Right cardiac atrium (tissue), 5 donors: ENCODE measurements around the gene BPIFB2. TPM values are rescaled to one million over a fixed set of nuclear protein-coding genes. Genes with fewer than 3 reads are reported as not detected.

ENCODE experiments used
- ATAC-seq, 2 donors: fragments of 200-7000 bp; cut with Tn5 transposase; one replicate each; pipeline versions ENCODE4 v1.8.0 to v1.9.1; 2020; ENCODE audit warnings: moderate library complexity in 2 of 2, mild to moderate bottlenecking in 1 of 2
- DNase-seq, 3 donors: peaks; one replicate each; pipeline ENCODE4 v3.0.0-alpha.2; 2020
- H3K27ac ChIP-seq: one replicate; pipeline ENCODE4 v1.5.1; 2013; ENCODE audit warnings: mild to moderate bottlenecking, low read length, control low read depth, moderate library complexity
- H3K27me3 ChIP-seq: one replicate; pipeline ENCODE4 v1.6.1; 2013; ENCODE audit not compliant: control insufficient read depth, insufficient read depth
- H3K4me1 ChIP-seq: one replicate; pipeline ENCODE4 v1.6.1; 2013; ENCODE audit warnings: low read length; ENCODE audit not compliant: control insufficient read depth, insufficient read depth
- H3K4me3 ChIP-seq: one replicate; pipeline ENCODE4 v1.5.1; 2013; ENCODE audit warnings: low read length, control low read depth
- H3K9me3 ChIP-seq: one replicate; pipeline ENCODE4 v1.6.1; 2013; ENCODE audit warnings: low read length; ENCODE audit not compliant: control insufficient read depth
- WGBS: extraction: QIAGEN DNeasy Blood & Tissue Kit; methylation state at CpG from one replicate; pipeline ENCODE4 v1.1.7; 2013; 5-methylcytosine and 5-hydroxymethylcytosine counted together
- intact Hi-C, 4 donors: fragments of 100-400 bp; cut with DNase I; formaldehyde crosslinking; loops; one replicate each; pipeline versions ENCODE4 v1.11.0 to v1.14.0; 2022 to 2023
- polyA plus RNA-seq: library from polyadenylated mRNA; stranded (reverse); fragments of 200-250 nt; gene quantifications from one replicate; pipeline ENCODE4 v1.2.3, GENCODE V29; 2013
- total RNA-seq, 4 donors: library from RNA; stranded (reverse); fragmentation: NEBNext Ultra II Directional; extraction: Animal tissue kit (Norgen Biotek cat#: 25700); gene quantifications; one replicate each; pipeline ENCODE4 v1.2.1, GENCODE V29; 2021
- donor health status: healthy with polysubstance abuse.
- donor health status: DM: no; HTN: yes; CAD: no.
- donor health status: DM: no; HTN: no; CAD: no.
- donor health status: DM: no; HTN: yes; CAD: no; lungs with severe emphysema.
- donor health status: DM: yes; HTN: yes; CAD: no.

The BPIFB2 gene
- total and polyA plus RNA-seq, 5 donors = not detected

GRCh38 chr20:33070111-33071053 is 62.9 kb downstream of the BPIFB2 start:
- Histone ChIP-seq H3K27ac (no peak overlapping the region), H3K4me3 (no peak overlapping the region), H3K4me1 (no peaks in the 10 kb centered on the region), H3K9me3 (no peaks in the 10 kb centered on the region), H3K27me3 (no peaks in the 10 kb centered on the region)
- intact Hi-C loops = no loop called here
- ATAC-seq (no peak), DNase-seq (no peak)
- 72% methylated on average over 19 of the region's 19 CpGs for WGBS

- Histone ChIP-seq H3K27me3 (no peaks in the 10 kb centered on the region), H3K27ac (no peak overlapping the region), H3K4me3 (no peak overlapping the region), H3K4me1 (no peaks in the 10 kb centered on the region), H3K9me3 (no peaks in the 10 kb centered on the region)
- 89% methylated on average over 5 of the region's 5 CpGs for WGBS
- intact Hi-C loops = no loop called here
- DNase-seq = no peak
- ATAC-seq = no peak
Observed at GRCh38 chr20:33071198-33071597, 63.7 kb downstream of the BPIFB2 start.

- WGBS = 88% methylated on average over 4 of the region's 4 CpGs
- intact Hi-C loops = no loop called here
- H3K27ac ChIP-seq = no peak overlapping the region
- DNase-seq (no peak), ATAC-seq (no peak)
- H3K4me1 ChIP-seq = no peaks in the 10 kb centered on the region
- no peak overlapping the region for H3K4me3 ChIP-seq
- no peaks in the 10 kb centered on the region for H3K27me3 ChIP-seq
- H3K9me3 ChIP-seq = no peaks in the 10 kb centered on the region
Observed at GRCh38 chr20:33072362-33072761, 64.9 kb downstream of the BPIFB2 start.

DNA sequence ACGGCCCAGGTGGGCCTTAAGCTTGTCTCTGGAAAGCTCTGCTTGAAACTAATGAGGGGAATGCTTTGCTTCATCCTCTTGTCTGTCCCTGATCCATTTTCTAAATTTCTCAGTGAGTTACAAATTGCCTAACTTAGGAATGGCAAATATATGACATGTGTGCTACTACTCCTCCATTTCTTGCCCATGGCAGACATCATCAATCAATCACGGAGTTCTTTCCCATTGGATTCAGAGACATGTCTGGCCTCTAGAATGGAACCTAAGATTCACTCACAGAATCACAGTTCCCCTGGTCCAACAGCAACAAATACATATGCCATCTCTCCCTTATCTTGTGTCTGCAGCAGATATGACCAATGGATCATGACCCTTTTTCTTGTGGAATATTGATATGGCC is 65.3 kb downstream of the BPIFB2 start:
- no peaks in the 10 kb centered on the region for H3K9me3 ChIP-seq
- intact Hi-C loops = no loop called here
- no peak for DNase-seq
- ATAC-seq = no peak
- H3K27ac ChIP-seq = no peak overlapping the region
- 88% methylated on average over 2 of the region's 2 CpGs for WGBS
- H3K4me3 ChIP-seq = no peak overlapping the region
- H3K27me3 ChIP-seq = no peaks in the 10 kb centered on the region
- no peaks in the 10 kb centered on the region for H3K4me1 ChIP-seq

Other genes starting within 250 kb of the BPIFB2 start
- gene DNMT3B, start 245.3 kb upstream of the BPIFB2 start, total RNA-seq = under 1 TPM; 0.28 to 0.65 (median 0.59) TPM
- gene DNMT3B, start 245.3 kb upstream of the BPIFB2 start, polyA plus RNA-seq = 0.52 TPM
- 100 to 1,000 TPM in 1 of 4 donors, 10 to 100 TPM in 3; 71.9 to 110 (median 84.3) TPM for gene MAPRE1, start 187.8 kb upstream of the BPIFB2 start, total RNA-seq
- 47.0 TPM for gene MAPRE1, start 187.8 kb upstream of the BPIFB2 start, polyA plus RNA-seq
- gene EFCAB8, start 148.8 kb upstream of the BPIFB2 start, total RNA-seq = under 1 TPM in 2 of 4 donors, not detected in 2; 0.20 to 0.64 TPM
- gene EFCAB8, start 148.8 kb upstream of the BPIFB2 start, polyA plus RNA-seq = not detected
- gene SUN5, start 3.3 kb upstream of the BPIFB2 start, total RNA-seq = not detected
- gene SUN5, start 3.3 kb upstream of the BPIFB2 start, polyA plus RNA-seq = not detected
- not detected for gene BPIFB6, start 23.9 kb downstream of the BPIFB2 start, total RNA-seq
- not detected for gene BPIFB6, start 23.9 kb downstream of the BPIFB2 start, polyA plus RNA-seq
- gene BPIFB3, start 46.2 kb downstream of the BPIFB2 start, total RNA-seq = not detected
- not detected for gene BPIFB3, start 46.2 kb downstream of the BPIFB2 start, polyA plus RNA-seq
- gene BPIFB4, start 71.9 kb downstream of the BPIFB2 start, total RNA-seq = under 1 TPM in 2 of 4 donors, not detected in 2; 0.62 to 0.69 TPM
- not detected for gene BPIFB4, start 71.9 kb downstream of the BPIFB2 start, polyA plus RNA-seq
- not detected for gene BPIFA2, start 160.5 kb downstream of the BPIFB2 start, total RNA-seq
- not detected for gene BPIFA2, start 160.5 kb downstream of the BPIFB2 start, polyA plus RNA-seq
- not detected for gene BPIFA3, start 209.6 kb downstream of the BPIFB2 start, total RNA-seq
- gene BPIFA3, start 209.6 kb downstream of the BPIFB2 start, polyA plus RNA-seq = not detected
- gene BPIFA1, start 228.3 kb downstream of the BPIFB2 start, total RNA-seq = not detected
- not detected for gene BPIFA1, start 228.3 kb downstream of the BPIFB2 start, polyA plus RNA-seq